Psoas muscle (tissue), 8 donors: ENCODE data around the gene GTPBP3. TPM values are rescaled to one million over a fixed set of nuclear protein-coding genes. Genes with fewer than 3 reads are reported as not detected.

Source experiments
- ATAC-seq, 4 donors: fragments of 200-7000 bp; cut with Tn5 transposase; one replicate each; pipeline ENCODE4 v1.9.1; 2020; ENCODE audit warnings: moderate library complexity in 3 of 4, mild to moderate bottlenecking in 2 of 4
- DNase-seq, 2 donors: peaks; one replicate each; pipeline ENCODE4 v3.0.0-alpha.2; 2020
- H3K27ac ChIP-seq: fragments of 200-600 bp; one replicate; pipeline ENCODE4 v1.8.0; 2022
- H3K27me3 ChIP-seq, 3 donors: fragments of 200-600 bp in 1 of 3; one replicate each; pipeline versions ENCODE4 v1.6.1 to v1.8.0; 2013 to 2022; ENCODE audit warnings: low read length in 2 of 3, mild to moderate bottlenecking in 2 of 3, moderate library complexity in 1 of 3; ENCODE audit not compliant: insufficient read depth in 3 of 3
- H3K36me3 ChIP-seq, 2 donors: fragments of 200-600 bp in 1 of 2; one replicate each; pipeline versions ENCODE4 v1.6.1 to v1.8.0; 2013 to 2022; ENCODE audit warnings: low read depth in 1 of 2, mild to moderate bottlenecking in 1 of 2, moderate library complexity in 1 of 2; ENCODE audit not compliant: insufficient read depth in 1 of 2
- H3K4me1 ChIP-seq: fragments of 200-600 bp; one replicate; pipeline ENCODE4 v1.8.0; 2022
- H3K4me3 ChIP-seq: fragments of 200-600 bp; one replicate; pipeline ENCODE4 v1.8.0; 2022; ENCODE audit warnings: mild to moderate bottlenecking
- H3K9me3 ChIP-seq: fragments of 200-600 bp; one replicate; pipeline ENCODE4 v1.8.0; 2022
- WGBS, 3 donors: extraction: QIAGEN DNeasy Blood & Tissue Kit; methylation state at CpG; one replicate each; pipeline versions ENCODE4 v1.1.6 to v1.1.7; 2013; 5-methylcytosine and 5-hydroxymethylcytosine counted together
- intact Hi-C, 2 donors: fragments of 100-400 bp; cut with DNase I; formaldehyde crosslinking; loops; one replicate each; pipeline versions ENCODE4 v1.11.0 to v1.14.2; 2022
- polyA plus RNA-seq, 3 donors: library from polyadenylated mRNA; stranded (reverse); fragments of 200-250 nt; gene quantifications; one replicate each; pipeline ENCODE4 v1.2.3, GENCODE V29; 2013
- total RNA-seq, 4 donors: library from RNA; stranded (reverse); fragmentation: NEBNext Ultra II Directional in 2 of 4; extraction: Animal tissue kit (Norgen Biotek cat#: 25700) in 2 of 4; gene quantifications; one replicate each; pipeline versions ENCODE4 v1.2.1 to v1.2.4, GENCODE V29; 2021 to 2023
- TF ChIP-seq, protein P1 (sequence below): fragments of 200-600 bp; IDR thresholded peaks from one replicate; pipeline ENCODE4 v1.8.0; 2022; ENCODE audit warnings: antibody characterized with exemption
- donor health status: healthy with polysubstance abuse.
- donor health status: DM: no; HTN: no; CAD: no; lungs with moderate emphysema.
- donor health status: Bipolar disorder and iron deficiency.
- donor health status: healthy.
- donor health status: DM: yes; HTN: yes; CAD: no.
- donor health status: DM: no; HTN: no; CAD: no.
- donor health status: DM: no; HTN: no; CAD: no.
- donor health status: DM: yes; HTN: yes; CAD: no.

GTPBP3 gene
- total and polyA plus RNA-seq, 7 donors, result 6.2 to 16.5 (median 10.1) TPM

- H3K36me3 ChIP-seq, result peaks cover 0 to 9% of the 10 kb centered on the region in 2 donors
- peak; percentile 83 to 88 (median 84) for ATAC-seq
- TF ChIP-seq, protein P1, sequence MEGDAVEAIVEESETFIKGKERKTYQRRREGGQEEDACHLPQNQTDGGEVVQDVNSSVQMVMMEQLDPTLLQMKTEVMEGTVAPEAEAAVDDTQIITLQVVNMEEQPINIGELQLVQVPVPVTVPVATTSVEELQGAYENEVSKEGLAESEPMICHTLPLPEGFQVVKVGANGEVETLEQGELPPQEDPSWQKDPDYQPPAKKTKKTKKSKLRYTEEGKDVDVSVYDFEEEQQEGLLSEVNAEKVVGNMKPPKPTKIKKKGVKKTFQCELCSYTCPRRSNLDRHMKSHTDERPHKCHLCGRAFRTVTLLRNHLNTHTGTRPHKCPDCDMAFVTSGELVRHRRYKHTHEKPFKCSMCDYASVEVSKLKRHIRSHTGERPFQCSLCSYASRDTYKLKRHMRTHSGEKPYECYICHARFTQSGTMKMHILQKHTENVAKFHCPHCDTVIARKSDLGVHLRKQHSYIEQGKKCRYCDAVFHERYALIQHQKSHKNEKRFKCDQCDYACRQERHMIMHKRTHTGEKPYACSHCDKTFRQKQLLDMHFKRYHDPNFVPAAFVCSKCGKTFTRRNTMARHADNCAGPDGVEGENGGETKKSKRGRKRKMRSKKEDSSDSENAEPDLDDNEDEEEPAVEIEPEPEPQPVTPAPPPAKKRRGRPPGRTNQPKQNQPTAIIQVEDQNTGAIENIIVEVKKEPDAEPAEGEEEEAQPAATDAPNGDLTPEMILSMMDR, result no peak
- H3K4me1 ChIP-seq, result peaks cover 34% of the 10 kb centered on the region
- intact Hi-C loops, result no loop called here
- 1% methylated on average over 32 to 46 of the region's 46 CpGs for WGBS, 3 donors
- H3K4me3 ChIP-seq, result peak within 1 kb of the TSS; percentile 72
- no peaks in the 10 kb centered on the region for H3K9me3 ChIP-seq
- H3K27me3 ChIP-seq, result peaks cover 0 to 1% (median 0%) of the 10 kb centered on the region in 3 donors
- DNase-seq, result peak; percentile 99
- peak within 1 kb of the TSS; percentile 78 for H3K27ac ChIP-seq
Observed at GRCh38 chr19:17309198-17309964, 28.0 kb upstream of the GTPBP3 start, which contains the start of gene DDA1. Gene DDA1, plus strand, starts transcription at chr19:17309563. Its CDS starts 92 bp downstream, at chr19:17309655.

DNA sequence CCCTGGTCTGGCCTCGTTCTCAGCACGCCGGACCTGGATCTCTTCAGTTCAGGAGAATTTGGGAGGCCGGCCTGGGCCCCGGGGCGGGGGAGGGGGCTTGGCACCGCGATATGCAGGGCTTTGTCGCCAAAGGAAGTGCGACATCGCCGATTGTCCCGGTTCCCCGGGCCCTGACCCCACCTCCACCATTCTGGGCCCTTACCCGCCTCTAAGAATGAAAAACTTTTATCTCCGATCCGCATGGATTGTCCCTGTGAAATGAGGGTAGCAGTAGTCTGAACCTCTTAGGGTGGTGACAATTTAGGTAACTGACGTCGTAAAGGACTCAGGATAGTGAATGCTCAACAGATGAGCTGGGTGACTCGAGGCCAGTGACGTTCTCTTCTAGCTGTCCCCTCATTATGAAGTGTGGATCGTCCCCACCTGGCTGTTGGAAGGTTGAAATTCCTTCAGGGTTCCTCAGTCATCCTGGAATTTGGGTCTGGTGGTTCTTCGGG, 27.3 kb upstream of the GTPBP3 start:
- Histone ChIP-seq H3K4me1 (peaks cover 34% of the 10 kb centered on the region), H3K27ac (peak overlapping the region; percentile 78), H3K36me3 (peaks cover 0 to 15% of the 10 kb centered on the region in 2 donors), H3K4me3 (peak overlapping the region; percentile 72), H3K27me3 (peaks cover 0 to 1% (median 0%) of the 10 kb centered on the region in 3 donors), H3K9me3 (no peaks in the 10 kb centered on the region)
- TF ChIP-seq, protein P1, result no peak
- ATAC-seq (no peak), DNase-seq (no peak)
- intact Hi-C loops, result no loop called here
- WGBS, 3 donors, result 5 to 6% (median 5%) methylated on average over 23 of the region's 23 CpGs

DNA sequence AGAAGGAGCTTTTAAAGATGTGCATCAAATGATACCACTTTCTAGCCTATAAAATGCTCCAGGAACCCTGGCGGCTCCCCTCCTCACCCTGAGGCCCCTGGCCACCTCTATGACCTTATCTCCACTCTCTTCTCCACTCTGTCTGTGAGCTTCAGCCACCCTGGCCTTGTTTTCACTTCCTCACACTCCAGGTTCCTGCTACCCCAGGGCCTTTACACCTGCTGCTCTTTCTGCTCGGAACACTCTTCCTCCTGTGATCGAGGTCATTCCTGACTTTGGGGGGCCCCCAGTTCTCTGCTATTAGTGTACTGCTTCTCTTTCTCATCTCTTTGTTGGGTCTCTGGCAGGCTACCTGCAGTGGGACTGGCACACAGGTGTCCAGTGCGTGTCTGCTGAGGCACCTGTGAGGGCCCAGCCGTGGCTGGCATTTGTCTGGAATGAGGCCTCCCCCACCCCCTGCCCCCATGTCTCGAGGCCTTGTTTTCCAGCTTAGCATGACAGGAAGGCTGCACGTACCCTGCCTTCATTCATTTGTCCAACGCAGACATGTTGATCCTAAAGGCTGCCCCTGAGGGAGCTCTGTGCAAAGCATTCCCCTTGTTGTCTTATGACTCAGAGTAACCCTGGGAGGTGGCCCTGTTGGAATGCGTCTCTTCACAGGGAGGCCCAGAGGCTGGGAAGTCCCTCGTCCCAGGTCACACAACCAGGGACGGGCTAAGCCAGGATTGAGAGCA, 25.7 kb upstream of the GTPBP3 start:
- intact Hi-C loops, result no loop called here
- no peak overlapping the region for H3K27ac ChIP-seq
- peaks cover 0 to 1% (median 0%) of the 10 kb centered on the region in 3 donors for H3K27me3 ChIP-seq
- no peaks in the 10 kb centered on the region for H3K9me3 ChIP-seq
- peaks cover 29% of the 10 kb centered on the region for H3K4me1 ChIP-seq
- 73 to 77% (median 75%) methylated on average over 11 of the region's 11 CpGs for WGBS, 3 donors
- DNase-seq, result no peak
- no peak for ATAC-seq
- TF ChIP-seq, protein P1, result no peak
- peaks cover 0 to 29% of the 10 kb centered on the region in 2 donors for H3K36me3 ChIP-seq
- no peak overlapping the region for H3K4me3 ChIP-seq

- no peak overlapping the region for H3K27ac ChIP-seq
- peaks cover 0 to 1% (median 0%) of the 10 kb centered on the region in 3 donors for H3K27me3 ChIP-seq
- intact Hi-C loops, result no loop called here
- peaks cover 22% of the 10 kb centered on the region for H3K4me1 ChIP-seq
- H3K36me3 ChIP-seq, result peaks cover 0 to 38% of the 10 kb centered on the region in 2 donors
- no peak for DNase-seq
- H3K4me3 ChIP-seq, result no peak overlapping the region
- 82 to 86% (median 86%) methylated on average over 20 of the region's 20 CpGs for WGBS, 3 donors
- no peak for ATAC-seq
- TF ChIP-seq, protein P1, result no peak
- no peaks in the 10 kb centered on the region for H3K9me3 ChIP-seq
Observed at GRCh38 chr19:17312189-17313113, 24.9 kb upstream of the GTPBP3 start.
